GM18861 (cell line): Measurements from ENCODE around the gene IQCC.
"Not testable (repeated sequence)": the region's sequence is repeated elsewhere in the genome, so short reads cannot be mapped to it uniquely, and the experiment has no call there.

Source experiments
- ATAC-seq: cut with Tn5 transposase; IDR thresholded peaks from one replicate; pipeline ENCODE4 v1.9.1; 2021; ENCODE audit not compliant: unreplicated experiment

IQCC gene

DNA sequence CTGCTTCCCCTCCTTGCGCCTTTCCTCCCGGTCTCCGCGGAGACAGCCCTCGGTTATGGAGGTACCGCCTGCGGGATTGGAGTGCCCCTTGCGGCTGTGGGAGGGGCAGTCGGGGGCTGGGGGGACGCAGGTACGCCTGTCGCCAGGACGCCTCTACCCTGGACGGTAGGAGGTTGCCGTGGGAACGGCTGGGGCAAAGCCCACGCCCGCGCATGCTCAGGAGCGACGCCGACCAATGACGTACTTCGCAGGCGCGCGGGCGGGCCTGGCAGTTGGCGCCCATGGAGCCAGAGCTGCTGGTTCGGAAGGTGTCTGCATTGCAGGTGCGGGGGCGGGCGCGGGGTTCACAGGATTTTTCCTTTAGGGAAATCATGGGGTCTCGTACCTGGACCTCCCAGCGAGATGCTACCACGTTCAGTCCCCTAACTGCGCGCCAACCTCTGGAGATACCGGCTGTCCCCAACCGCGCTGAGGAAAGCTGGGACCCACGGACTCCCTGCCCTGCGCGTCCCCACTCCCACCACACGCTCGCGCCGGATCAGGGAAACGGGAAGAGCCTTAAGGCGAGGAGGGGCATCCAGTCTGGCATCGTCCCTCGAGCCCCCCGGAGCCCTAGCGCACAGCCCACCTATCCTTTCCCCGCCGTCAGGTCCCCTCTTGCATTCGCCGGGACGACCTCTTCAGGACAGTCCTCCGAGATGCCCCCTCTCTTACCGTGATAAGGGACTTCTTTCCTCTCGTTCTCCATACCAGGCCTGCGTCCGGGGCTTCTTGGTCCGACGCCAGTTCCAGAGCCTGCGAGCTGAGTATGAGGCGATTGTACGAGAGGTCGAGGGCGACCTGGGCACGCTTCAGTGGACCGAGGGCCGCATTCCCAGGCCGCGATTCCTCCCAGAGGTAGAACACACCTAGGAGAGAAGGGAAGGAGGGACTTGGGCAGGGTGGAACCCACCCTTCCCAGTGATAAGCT lies at the start of gene IQCC:
Gene IQCC (plus strand): TSS at position 271 of the 970 bp plus-strand sequence. CDS start 11 bp downstream, at position 282.
- ATAC-seq = peak; percentile 35

DNA sequence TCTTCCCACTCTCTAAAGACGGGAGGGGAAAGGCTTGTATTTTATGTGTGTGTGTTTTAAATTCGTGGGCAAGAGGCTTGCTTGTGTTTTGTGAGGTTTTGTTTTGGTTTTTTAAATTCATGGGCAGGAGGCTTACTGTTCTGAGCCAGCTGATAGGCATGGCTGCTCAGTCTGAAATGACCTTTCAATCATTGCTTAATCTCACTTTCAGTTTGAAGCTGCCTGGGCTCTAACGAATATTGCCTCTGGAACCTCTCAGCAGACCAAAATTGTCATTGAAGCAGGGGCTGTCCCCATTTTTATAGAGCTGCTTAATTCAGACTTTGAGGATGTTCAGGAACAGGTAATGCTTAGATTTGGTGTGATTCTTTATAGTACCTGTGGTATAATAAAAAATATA lies 46.3 kb upstream of the IQCC start:
- ATAC-seq = no peak

DNA sequence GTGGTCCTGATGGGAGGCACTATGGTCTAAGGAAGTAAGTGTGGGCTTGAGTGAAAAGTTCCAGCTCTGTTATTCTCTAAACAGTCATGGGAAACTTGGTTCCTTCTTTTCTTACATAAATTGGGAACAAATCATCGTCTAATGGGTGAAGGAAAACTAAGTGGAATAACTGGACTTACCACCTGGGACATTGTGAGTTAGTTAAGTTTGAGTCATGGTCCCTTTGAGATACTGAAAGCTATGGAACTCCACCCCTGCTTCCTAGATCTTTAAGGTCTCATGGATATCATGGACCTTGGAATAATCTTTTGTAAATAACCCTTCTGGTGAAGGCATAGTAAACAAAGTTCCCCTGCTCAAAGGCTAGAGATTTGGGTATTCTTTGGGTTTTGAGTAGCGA lies 42.1 kb upstream of the IQCC start:
- ATAC-seq = no peak

DNA sequence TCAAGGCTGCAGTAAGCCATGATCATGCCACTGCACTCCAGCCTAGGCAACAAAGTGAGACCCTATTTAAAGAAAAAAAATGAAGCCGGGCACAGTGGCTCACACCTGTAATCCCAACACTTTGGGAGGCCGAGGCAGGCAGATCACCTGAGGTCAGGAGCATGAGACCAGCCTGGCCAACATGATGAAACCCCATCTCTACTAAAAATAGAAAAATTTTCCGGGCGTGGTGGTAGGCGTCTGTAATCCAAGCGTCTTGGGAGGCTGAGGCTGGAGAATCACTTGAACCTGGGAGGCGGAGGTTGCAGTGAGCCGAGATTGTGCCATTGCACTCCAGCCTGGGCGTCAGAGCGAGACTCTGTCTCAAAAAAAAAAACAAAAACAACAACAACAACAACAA lies 39.8 kb upstream of the IQCC start:
- not testable (repeated sequence) for ATAC-seq

DNA sequence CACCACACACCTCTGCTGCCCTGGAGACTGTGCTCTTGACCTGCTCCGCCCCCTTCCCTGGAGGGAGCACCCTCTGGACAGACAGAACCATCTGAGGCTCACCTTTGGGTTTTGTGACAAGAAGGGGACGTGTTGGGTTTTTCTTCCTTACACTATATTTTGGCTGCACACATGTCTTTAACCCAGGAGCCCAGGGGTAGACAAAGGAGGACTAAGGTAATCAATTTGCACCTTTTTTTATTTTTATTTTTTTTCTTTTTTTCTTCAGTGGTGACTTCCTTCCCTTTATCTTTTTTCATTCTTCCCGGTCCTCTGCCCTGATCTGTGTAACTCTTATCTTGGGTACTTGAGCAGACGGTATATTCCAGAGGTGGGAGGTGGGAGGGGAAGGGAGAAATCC lies 34.5 kb upstream of the IQCC start:
- ATAC-seq = no peak

DNA sequence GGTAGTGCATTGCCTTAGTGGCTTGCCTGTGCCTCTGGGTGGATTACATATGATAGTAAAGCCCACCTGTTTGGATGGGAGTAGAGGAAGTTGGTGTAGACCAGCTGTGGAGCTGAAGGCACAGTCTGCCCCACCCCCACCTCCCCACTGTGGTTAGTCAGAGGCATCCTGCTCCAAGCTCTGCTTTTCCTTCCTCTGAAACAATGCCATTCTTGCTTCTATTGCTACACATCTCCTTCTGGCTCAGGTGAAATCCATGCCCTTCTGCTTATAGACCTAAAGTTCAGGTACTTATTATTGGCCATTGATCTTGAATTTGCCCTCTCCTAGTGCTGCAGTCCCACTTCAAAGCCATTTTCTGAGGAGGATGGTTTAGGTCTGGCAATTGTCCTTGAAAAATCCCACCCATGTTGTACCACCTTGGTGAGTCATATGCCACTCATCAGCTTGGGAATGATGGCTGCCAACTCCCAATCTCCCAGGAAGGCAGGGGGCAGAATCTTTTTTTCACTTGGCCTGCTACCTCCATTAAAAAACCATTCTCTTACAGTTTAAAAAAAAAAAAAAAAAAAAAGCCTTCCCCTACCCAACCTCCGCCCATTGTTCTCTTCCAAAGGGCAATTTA lies 32.7 kb upstream of the IQCC start:
- no peak for ATAC-seq

DNA sequence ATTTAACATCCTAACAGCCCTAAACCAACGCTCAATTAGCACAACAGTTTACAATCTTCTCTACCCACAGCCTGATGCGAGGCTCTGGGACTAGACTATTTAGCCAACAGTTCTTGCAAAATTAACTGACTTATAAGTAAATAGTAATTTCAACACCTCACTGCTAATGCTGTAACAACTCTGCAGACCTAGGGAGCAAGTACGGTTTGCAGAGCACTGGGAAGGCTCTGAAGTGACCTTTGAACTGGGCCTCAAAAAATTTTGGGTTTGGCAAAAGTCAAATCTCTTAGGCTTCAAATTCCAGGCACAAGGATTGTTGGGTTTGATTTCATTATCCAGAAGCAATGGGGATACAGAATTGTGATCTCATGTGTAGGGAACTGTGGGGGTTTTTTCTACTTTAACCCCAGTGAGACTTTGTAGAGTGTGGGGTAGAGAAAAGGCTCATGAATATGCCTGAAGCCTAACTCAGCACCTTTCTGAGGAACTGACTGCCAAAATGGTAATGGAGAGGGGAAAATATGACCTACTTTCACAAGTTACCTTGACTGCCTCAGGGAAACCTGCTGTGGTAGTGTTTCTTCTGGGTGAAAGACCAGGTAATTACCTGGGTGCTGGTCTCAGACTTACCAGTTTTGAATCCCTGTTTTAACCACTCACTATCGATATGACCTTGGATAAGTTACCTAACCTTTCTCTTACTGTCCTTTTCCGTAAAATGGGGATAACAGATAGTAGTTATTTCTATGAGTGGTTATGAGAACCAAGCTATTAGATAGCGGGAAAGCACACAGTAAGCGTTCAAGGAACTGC lies 26.9 kb upstream of the IQCC start:
- no peak for ATAC-seq

DNA sequence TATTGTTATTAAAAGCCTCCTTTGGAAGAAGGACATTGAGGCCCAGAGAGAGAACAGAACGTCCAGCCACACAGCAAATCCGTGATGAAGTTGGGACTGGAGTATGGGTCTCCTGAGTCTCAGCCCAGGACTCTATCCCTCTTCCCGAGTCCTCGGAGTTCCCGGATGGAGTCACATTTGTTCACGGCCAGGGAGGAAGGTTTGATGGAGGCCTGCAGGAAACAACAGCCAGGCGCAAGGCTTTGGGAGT lies 26.4 kb upstream of the IQCC start:
- no peak for ATAC-seq

DNA sequence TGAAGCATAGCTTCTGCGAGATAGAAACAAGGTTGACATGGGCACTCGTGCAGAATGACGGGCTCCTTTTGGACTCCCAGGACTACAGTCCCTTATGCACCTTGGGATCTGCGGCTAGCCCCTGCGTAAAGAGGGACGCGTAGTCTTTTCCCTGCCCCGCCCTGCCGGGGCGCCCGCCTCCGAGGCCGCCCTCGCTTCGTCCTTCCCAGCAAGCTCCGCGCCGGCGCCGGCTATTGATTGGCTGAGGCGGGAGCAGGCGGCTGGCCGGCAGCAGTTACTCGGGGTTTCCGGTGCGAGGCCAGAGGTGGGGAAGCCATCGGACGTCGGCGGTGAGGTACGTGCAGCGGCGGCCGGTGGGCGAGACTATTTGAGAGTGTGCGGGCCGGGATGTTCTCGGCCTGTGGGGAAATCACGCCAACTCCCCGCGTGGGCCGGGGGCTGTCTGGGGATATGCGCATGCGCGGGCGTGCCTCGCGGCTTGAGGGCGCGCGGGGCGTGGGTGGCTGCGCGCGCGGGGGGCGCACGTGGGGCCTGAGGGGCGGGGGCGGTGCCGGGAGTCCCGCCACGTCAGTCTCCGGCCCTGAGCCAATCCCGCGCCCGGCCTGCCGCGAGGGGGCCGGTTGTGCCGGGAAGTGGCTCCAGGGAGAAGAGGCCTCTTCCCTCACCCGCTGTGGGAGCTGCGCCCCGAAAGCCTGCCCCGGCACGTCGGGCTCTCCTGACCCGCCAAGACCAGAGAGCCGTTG lies 25.9 kb upstream of the IQCC start, which contains the start of gene TXLNA:
Gene TXLNA (plus strand): TSS at position 233 of the 743 bp plus-strand sequence. CDS start 671 bp downstream, outside the sequence.
- peak; percentile 63 for ATAC-seq

DNA sequence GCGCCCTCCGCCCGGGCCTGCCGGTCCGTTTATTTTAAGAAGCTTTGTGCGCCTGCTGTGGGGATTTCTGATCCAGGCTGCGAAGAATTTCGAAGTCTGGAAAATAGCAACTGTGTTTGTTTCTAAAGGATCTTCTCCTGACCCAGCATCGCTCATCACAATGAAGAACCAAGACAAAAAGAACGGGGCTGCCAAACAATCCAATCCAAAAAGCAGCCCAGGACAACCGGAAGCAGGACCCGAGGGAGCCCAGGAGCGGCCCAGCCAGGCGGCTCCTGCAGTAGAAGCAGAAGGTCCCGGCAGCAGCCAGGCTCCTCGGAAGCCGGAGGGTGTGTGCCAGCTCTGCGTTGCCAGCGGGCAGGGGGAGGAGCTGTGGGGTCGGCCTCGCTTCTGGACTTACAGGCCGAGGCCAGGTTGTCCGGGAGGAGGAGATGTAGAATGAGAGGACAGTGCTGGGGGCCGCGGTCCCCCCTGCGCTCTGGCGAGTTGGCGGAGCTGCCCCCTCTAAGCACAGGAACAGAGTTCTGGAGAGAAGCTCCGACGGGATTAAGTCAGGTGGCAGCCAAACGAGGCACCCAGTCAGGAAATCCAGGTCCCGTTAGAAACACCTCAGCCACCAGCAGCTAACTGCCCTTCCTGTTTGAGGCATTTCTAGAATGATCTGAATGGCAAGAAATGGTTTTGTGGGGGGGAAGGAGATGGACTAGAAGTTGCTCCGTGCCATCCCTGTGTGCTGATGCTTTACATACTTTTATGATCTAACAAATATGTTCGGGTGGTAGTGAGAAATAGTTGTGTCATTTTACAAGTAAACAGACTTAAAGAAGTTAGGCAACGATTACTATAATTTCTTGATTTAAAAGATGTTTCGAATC lies 25.0 kb upstream of the IQCC start:
- ATAC-seq = no peak

DNA sequence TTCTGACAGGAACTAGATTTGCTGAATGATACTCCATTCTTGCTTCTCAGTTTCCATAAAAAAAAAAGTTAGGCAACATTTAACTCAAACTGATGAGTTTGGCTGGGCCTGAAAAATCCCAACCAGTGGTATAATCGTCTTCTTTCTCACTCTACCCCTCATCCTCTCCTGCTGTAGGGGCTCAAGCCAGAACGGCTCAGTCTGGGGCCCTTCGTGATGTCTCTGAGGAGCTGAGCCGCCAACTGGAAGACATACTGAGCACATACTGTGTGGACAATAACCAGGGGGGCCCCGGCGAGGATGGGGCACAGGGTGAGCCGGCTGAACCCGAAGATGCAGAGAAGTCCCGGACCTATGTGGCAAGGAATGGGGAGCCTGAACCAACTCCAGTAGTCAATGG lies 24.4 kb upstream of the IQCC start:
- ATAC-seq = no peak

DNA sequence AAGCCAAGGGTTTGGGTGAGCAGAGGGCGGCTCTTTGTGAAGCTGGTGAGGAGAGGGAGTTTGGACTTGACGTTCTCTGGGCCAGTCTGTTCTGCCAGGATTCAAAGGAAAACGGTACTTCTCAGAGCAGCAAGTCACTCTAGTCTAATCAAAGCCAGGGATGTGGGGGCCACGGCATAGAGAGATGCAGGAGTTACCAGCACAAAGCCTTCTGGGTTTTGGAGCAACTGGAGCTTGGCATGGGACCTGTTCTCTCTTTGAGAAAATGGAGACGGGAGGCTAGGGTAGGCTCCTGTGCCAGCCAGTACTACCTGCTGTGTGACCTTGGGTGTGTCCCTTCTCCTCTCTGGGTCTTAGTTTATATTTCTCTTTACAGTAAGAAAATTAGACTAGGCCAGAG lies 23.9 kb upstream of the IQCC start:
- no peak for ATAC-seq

DNA sequence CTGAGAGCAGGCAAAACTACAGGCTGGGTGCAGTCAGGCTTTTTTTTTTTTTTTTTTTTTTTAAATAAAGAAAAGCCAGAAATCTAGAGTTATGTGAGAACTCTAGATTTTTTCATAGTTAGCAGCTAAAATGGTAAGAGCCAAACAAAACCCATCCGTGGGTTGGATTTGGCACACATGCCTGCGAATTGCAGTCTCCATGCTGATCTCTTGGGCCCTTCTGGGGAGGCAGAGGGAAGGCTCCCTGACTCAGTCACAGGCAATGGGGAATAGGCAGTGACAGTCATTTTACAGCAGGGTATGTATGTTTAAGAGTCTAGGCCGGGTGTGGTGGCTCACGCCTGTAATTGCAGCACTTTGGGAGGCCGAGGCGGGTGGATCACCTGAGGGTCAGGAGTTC lies 23.4 kb upstream of the IQCC start:
- ATAC-seq = no peak

DNA sequence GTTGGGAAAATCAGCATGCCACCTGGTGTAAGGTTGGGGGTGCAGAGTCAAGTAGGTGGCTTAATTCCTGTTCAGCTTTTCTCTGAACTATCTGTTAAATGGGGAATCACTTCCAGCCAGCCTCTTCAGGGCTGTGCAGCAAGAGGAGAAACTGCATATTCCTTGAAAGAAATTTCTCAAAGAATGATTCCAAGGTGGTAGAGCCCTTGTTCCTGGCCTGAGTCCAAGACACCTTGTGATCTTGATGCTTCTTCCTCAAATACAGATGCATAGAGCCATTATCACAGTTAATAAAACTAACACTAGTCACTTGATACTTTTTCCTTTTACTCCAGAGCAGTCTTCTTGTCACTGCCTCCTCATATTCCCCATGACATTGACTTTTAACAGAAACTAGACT lies 20.8 kb upstream of the IQCC start:
- no peak for ATAC-seq

DNA sequence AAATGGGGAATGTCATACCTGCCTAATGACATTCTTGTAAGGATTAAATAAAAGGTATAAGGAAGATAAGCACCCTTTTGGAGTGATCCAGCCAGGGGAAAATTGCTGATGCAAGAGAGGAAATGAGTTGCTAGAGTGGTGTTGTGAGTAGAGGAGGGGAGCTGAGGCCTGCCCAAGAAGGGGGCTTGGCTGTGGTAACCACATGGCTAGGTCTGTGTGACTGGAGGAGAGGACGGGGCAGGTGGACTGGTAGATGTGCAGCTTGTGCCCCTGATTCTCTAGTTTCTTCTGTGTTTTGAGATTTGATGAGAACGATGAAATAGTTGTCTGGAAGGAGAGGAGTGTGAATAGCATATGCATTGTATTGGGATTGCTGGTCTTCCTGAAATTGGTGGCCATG lies 19.4 kb upstream of the IQCC start:
- ATAC-seq = no peak

DNA sequence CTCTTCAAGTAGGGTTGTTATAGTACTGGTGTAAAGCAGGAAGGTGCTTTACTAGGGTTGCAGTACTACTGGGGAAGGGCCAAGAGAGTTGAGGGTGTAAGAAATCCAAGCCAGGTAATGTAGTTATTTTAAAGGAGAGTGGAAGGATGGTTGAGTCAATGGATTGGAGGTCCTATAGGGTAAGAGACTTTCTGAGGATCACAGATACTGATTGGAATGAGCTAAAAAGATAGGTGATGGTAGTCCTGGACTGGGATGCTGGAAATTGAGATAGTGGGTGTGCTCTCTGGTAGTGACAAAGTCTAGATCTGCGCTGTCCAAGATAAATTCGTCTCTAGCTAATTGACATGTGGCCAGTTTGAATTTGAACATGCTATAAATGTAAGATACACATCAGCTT lies 19.0 kb upstream of the IQCC start:
- no peak for ATAC-seq

DNA sequence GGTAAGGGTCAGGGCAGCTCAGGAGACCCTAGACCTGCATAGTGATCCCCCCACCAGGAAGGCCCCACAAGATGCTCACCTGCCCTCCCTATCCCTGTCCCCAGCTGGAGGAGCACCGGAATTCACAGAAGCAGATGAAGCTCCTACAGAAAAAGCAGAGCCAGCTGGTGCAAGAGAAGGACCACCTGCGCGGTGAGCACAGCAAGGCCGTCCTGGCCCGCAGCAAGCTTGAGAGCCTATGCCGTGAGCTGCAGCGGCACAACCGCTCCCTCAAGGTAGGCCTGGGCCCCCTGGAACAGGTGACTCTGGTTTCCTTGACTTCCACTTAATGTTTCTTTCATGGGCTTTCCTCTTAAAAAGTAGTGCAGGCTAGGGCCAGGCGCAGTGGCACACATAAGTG lies 17.6 kb upstream of the IQCC start:
- no peak for ATAC-seq

DNA sequence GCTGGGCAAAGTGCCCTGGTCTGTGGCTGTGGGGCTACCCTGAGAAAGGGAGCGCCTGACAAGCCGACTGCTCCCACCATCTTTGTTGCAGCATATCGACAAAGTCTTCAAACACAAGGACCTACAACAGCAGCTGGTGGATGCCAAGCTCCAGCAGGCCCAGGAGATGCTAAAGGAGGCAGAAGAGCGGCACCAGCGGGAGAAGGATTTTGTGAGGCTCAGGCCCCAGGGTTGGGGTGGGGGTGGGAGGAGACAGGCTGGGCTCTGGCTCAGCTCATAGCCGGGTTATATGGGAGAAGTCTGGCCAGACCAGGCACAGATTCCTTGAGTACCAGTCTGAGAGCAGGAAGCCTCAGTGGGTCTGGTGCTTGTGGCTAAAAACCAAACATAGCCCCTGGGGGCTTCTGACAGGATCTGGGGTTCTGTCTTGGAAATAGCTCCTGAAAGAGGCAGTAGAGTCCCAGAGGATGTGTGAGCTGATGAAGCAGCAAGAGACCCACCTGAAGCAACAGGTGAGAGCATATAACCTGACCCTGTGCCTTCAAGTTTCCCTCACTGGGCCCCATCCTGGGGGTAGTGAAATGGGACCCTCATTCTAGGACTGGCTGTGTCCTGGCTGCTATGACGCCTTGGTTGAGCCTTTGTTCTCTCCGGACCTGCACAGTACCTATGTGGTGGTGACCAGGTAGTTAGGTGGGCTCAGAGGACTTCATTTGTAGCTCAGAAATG lies 13.1 kb upstream of the IQCC start:
- ATAC-seq = no peak

DNA sequence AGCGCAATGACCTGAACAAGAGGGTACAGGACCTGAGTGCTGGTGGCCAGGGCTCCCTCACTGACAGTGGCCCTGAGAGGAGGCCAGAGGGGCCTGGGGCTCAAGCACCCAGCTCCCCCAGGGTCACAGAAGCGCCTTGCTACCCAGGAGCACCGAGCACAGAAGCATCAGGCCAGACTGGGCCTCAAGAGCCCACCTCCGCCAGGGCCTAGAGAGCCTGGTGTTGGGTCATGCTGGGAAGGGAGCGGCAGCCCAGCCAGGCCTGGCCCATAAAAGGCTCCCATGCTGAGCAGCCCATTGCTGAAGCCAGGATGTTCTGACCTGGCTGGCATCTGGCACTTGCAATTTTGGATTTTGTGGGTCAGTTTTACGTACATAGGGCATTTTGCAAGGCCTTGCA lies 10.5 kb upstream of the IQCC start:
- ATAC-seq = no peak
